ENCODE results near the gene KRT15.

DNA sequence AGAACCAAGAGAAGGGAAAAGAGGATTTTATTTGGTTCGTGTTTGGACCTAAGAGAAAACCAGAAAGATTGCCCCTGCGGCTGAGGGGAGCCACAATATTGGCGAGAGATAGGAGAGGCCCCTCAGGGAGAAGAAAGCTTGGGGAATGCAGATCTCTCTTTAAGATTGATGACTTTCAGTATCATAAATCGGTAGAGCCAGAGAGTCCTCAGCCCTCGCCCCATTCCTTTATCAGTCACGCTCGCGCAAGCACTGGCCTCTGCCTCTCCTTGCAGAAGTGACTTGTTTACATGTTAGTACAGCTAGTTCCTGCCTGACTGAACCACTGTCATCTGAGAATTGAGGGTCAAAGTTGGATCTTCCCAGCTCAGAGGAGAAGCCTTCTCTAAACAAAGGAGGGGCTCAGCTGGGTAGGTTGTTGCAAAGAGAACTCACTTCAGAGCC, 30.9 kb upstream of the KRT15 start:
- TF ChIP-seq, protein P1, sequence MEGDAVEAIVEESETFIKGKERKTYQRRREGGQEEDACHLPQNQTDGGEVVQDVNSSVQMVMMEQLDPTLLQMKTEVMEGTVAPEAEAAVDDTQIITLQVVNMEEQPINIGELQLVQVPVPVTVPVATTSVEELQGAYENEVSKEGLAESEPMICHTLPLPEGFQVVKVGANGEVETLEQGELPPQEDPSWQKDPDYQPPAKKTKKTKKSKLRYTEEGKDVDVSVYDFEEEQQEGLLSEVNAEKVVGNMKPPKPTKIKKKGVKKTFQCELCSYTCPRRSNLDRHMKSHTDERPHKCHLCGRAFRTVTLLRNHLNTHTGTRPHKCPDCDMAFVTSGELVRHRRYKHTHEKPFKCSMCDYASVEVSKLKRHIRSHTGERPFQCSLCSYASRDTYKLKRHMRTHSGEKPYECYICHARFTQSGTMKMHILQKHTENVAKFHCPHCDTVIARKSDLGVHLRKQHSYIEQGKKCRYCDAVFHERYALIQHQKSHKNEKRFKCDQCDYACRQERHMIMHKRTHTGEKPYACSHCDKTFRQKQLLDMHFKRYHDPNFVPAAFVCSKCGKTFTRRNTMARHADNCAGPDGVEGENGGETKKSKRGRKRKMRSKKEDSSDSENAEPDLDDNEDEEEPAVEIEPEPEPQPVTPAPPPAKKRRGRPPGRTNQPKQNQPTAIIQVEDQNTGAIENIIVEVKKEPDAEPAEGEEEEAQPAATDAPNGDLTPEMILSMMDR (IDR thresholded peaks at IDR 0.05; ENCODE audit: poor library complexity) = no peak
- no peak for TF ChIP-seq EZH2 (IDR thresholded peaks at IDR 0.05; ENCODE audit: borderline replicate concordance)
